T47D (cell line): ENCODE data around the gene SMDT1.

Experiments
- DNase-seq, 2 experiments: peaks; one replicate each; pipeline versions ENCODE4 v3.0.0 to v3.0.0-alpha.2; 2011 to 2012; ENCODE audit warnings: low read depth in 1 of 2, low spot score in 1 of 2
- JUND ChIP-seq: IDR thresholded peaks from 2 replicates; pipeline ENCODE4 v1.6.1; 2012; ENCODE audit warnings: low read depth
- in situ Hi-C: cut with HindIII; loops from 2 replicates; pipeline ENCODE4 v1.10.0; 2016; ENCODE audit warnings: low sequenced_read_pairs, low pct_unique_long_range_greater_than_20kb

SMDT1 gene

DNA sequence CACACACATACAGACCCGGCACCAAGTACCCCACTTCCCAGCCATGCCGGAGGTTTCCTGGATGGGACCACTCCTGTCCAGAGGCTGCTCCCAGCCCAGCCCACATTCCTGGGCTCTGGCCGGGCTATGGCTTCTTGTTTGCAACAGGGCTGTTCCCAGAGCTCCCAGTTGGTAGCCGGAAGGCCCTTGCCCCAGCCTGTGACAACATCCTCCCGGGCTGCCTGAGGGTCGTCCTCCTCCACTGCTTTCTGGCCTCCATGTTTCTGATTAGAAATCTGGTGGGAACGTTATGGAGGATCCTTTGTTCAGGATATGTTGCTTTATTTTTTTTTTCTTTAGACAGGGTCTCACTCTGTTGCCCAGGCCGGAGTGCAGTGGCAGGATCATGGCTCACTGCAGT, 52.1 kb downstream of the SMDT1 start:
- DNase-seq = no peak
- TF ChIP-seq JUND = no peak
- in situ Hi-C loops = no loop called here

DNA sequence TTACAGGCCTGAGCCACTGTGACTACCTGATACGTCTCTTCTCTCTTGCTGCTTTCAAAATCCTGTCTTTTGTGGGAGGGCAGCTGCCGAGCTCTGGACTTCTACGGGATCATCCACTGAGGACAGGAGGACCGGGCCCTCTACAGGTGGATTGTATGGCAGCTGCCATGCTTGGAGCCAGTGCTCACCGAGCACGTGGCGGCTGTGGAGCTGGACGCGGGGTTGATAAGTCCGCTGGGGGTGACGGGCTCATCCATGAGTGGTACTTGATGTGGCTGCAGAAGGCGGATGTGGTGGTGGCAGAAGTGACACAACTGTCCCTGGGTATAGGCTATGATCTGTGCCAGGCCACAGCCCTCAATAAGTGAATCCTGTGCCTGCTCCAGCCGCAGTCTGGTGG, 53.0 kb downstream of the SMDT1 start:
- DNase-seq = no peak
- in situ Hi-C loops = no loop called here
- no peak for TF ChIP-seq JUND
